Raji (cell line): ENCODE data around the gene PRKCB.

Source experiments
- POLR2A ChIP-seq: IDR thresholded peaks from 2 replicates; pipeline ENCODE4 v1.6.1; 2011; ENCODE audit warnings: low read depth, low read length, control low read depth; ENCODE audit not compliant: insufficient read depth

The PRKCB gene

DNA sequence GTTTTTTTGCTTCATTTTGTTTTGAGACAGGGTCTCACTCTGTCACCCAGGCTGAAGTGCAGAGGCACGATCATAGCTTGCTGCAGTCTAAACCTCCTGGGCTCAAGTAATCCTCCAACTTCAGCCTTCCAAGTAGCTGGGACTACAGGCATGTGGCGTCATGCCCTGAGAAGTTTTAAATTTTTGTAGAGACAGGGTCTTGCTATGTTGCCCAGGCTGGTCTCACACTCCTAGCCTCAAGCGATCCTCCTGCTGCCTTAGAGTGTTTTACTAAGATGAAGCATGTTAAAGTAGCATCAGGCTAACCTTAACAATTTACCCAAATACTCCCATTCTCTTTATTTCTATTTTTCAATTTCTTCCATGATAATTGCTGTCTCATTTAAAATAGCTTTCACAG is 371.1 kb downstream of the PRKCB start:
- no peak for TF ChIP-seq POLR2A

DNA sequence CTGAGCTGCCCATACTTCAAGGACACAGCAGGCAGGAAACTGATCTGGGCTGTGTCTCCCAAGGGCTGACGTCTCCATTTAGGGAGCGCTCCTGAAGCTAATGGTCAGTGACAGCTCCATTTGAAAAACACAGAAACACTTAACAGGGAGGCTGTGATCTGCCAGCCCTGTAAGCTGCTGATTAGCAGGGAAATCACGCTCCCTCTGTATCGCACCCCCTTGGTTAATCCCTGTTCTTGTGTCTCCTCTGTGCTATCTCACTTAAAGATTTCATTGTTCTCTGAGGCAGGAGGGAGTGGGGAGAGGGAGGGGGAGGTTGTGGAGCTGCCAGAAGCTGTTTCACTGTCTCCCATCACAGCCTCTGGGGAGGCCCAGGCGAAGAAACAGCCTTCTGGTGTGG is 372.9 kb downstream of the PRKCB start:
- TF ChIP-seq POLR2A: no peak

GRCh38 chr16:24214992-24215391 is 379.2 kb downstream of the PRKCB start:
- TF ChIP-seq POLR2A: no peak

GRCh38 chr16:24216961-24217360 is 381.2 kb downstream of the PRKCB start:
- no peak for TF ChIP-seq POLR2A

GRCh38 chr16:24217461-24217860 is 381.7 kb downstream of the PRKCB start:
- no peak for TF ChIP-seq POLR2A

- TF ChIP-seq POLR2A: no peak
Observed at GRCh38 chr16:24218299-24218698, 382.5 kb downstream of the PRKCB start.

GRCh38 chr16:24221219-24221618 is 385.4 kb downstream of the PRKCB start:
- no peak for TF ChIP-seq POLR2A

- no peak for TF ChIP-seq POLR2A
Observed at GRCh38 chr16:24228514-24228913, 392.7 kb downstream of the PRKCB start.

- no peak for TF ChIP-seq POLR2A
Observed at GRCh38 chr16:24232936-24233335, 397.2 kb downstream of the PRKCB start.

DNA sequence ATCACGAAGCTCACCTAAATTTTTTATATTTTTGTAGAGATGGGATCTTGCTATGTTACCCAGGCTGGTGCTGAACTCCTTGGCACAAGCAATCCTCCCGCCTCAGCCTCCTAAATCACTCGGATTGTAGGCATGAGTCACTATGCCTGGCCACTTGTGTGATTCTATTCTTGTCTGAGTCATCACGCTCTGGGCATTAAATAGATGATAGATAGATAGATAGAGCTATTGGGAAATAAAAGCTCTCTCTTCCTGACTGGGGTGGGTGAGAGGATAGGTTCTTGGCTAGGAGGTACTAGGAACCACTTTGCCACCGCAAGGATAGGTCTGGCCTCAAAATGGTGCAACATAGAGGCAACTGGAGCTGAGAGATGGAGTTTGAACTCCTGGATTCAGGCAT is 399.0 kb downstream of the PRKCB start:
- no peak for TF ChIP-seq POLR2A

DNA sequence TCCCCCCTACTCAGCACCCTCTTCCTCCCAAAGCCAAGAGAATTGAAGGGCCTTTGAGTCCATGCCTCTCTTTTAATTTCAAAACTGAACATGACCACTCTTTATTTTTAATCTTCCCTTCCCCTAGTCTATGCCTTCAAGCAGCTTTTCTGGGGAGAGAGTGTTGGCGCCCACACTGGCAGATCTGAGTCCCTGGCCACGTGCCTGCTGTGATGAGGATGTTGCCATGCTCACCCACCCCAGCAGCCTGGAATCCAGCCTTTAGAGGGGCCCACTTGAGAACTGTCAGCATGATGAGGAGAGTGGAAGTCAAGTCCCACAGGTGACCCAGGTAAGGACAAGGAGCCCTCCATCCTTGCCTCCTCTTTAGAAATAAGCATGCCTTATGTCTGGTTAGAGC is 400.0 kb downstream of the PRKCB start:
- TF ChIP-seq POLR2A: no peak

- TF ChIP-seq POLR2A: no peak
Observed at GRCh38 chr16:24246911-24247607, 411.3 kb downstream of the PRKCB start.

DNA sequence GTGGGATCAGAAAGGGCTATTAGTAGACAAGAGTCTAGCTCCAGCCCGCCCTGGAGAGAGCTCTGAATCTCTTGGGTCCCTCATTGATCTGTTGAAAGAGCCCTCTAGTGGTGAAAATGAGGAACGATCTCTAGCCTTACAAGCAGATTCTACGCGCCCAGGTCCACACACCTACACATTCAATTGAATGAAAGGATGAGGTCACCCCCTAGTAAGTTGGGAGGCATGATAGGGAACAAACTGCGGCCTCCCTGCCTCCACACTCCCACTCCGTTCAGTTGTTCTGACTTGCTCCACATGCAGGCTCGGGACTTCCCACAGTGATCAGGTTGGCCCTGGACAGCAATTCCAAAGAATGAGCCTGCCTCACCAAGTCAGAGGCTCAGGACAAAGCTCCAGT is 417.4 kb downstream of the PRKCB start:
- TF ChIP-seq POLR2A: no peak

DNA sequence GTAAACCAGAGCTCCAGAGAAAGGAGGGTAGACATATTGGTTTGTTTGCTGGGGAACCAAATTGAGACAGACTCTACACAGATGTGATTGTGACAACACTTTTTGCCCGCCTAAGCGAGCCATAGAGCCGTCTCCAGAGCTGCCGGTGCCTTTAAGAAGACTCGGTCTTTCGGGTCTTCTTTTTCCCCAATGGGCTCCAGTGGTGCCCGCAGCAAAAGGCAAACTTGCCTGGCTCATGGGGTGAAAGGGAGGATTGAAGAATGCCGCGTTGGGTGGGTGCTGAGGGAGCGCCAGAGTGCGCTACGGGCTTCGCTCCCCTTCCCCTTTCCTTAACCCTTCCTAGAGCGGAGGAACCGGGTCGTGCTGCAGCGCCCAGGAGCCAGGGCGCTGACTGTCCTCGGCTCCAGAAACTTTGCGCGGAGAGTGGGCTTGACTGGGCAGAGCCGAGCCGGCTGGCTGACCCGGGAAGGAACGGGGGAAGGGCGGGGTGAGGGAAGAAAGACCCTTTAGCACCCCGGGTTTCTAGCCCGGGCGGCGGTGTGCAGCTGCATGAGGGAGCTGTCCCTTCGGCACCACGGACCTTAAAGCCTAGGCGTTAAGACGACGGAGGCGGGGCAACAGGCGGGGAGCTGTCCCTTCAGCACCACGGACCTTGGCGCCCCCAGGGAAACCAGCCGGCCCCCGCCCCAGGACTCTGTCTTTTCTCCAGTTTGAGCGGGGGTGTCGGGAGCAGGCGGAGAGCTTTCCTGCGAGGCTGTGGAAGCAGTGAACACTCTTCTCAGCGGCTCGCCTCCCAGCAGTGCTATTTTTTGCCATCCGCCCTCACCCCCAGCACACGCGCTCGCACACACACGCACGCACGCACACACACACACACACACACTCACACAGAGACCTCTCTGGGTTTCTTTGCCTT is 419.9 kb downstream of the PRKCB start, which contains the start of gene CACNG3:
Gene CACNG3 (plus strand): TSS at position 880 of the 916 bp plus-strand sequence. CDS start 420 bp downstream, outside the sequence.
- no peak for TF ChIP-seq POLR2A

DNA sequence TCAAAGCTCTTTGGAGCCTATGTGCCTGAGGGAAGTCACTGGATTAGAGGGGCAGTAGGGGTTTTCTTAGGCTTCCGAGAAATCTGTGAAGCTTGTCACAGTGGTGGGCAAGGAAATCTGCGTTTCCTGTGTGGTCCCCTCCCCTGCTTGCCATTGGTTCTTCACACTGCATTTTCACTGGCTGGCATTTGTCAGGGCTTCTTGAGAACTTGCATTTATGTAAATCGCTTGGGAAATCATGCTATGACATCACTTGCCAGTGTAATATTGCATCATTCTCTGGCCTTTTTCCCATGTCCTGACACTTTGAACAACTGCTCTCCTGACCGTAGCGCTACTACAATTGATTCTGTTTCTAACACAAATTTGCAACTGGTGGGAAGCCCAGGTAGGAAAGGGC is 422.2 kb downstream of the PRKCB start:
- no peak for TF ChIP-seq POLR2A

GRCh38 chr16:24258791-24259190 is 423.0 kb downstream of the PRKCB start:
- no peak for TF ChIP-seq POLR2A
